Stimulated activated effector memory CD8-positive, alpha-beta T cell treated with anti-CD3 and anti-CD28 coated beads, Interleukin-12 subunit alpha, Interleukin-12 subunit beta, amount 100 ng/mL, for 72 hours (primary cell): ENCODE measurements around the gene NEUROG2.
"Not testable (repeated sequence)": the region's sequence is repeated elsewhere in the genome, so short reads cannot be mapped to it uniquely, and the experiment has no call there.

Experiments used
- ATAC-seq: fragments of 150-1000 bp; cut with Tn5 transposase; 2 replicates; pipeline ENCODE4 v1.10.0; 2021
- DNase-seq, 2 donors: peaks; one replicate each; pipeline ENCODE4 v3.0.0; 2021 to 2022; ENCODE audit warnings: low spot score in 2 of 2
- H3K27ac Mint-ChIP-seq: one replicate; pipeline ENCODE4 v1.8.0; 2022; ENCODE audit warnings: mild to moderate bottlenecking, mixed read lengths
- H3K36me3 Mint-ChIP-seq: one replicate; pipeline ENCODE4 v1.8.0; 2022; ENCODE audit warnings: mild to moderate bottlenecking, mixed read lengths
- H3K4me1 Mint-ChIP-seq: one replicate; pipeline ENCODE4 v1.8.0; 2022; ENCODE audit warnings: mixed read lengths
- H3K4me3 Mint-ChIP-seq: one replicate; pipeline ENCODE4 v1.8.0; 2022; ENCODE audit warnings: mild to moderate bottlenecking, mixed read lengths
- H3K9me3 Mint-ChIP-seq: one replicate; pipeline ENCODE4 v1.8.0; 2022; ENCODE audit warnings: mixed read lengths

Gene NEUROG2

DNA sequence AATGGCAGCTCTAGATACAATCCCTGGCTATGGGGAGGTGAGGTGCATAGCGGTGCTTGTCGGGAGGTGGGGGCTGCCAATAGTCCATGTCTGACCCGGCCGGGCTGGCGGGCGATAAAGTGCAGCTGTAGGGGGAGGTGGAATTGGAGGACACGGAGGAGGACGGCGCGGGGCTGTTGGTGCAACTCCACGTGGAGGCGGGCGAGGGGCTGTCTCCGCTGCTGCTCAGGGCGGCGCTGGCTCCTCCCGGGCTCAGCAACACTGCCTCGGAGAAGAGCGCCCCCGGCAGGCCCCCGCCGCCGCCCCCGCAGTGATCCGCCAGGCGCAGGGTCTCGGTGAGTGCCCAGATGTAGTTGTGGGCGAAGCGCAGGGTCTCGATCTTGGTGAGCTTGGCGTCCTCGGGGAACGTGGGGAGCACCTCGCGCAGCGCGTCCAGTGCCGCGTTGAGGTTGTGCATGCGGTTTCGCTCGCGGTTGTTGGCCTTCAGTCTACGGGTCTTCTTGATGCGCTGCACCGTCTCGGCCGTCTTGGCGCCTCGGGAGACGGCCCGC is 1.3 kb downstream of the NEUROG2 start:
- Mint-ChIP-seq H3K9me3 (no peaks in the 10 kb centered on the region), H3K27ac (no peak overlapping the region), H3K36me3 (no peaks in the 10 kb centered on the region), H3K4me3 (peak overlapping the region; percentile 91), H3K4me1 (peaks cover 51% of the 10 kb centered on the region)
- peak; percentile 6 for ATAC-seq
- peak in 1 of 2 donors; percentile 54 for DNase-seq

DNA sequence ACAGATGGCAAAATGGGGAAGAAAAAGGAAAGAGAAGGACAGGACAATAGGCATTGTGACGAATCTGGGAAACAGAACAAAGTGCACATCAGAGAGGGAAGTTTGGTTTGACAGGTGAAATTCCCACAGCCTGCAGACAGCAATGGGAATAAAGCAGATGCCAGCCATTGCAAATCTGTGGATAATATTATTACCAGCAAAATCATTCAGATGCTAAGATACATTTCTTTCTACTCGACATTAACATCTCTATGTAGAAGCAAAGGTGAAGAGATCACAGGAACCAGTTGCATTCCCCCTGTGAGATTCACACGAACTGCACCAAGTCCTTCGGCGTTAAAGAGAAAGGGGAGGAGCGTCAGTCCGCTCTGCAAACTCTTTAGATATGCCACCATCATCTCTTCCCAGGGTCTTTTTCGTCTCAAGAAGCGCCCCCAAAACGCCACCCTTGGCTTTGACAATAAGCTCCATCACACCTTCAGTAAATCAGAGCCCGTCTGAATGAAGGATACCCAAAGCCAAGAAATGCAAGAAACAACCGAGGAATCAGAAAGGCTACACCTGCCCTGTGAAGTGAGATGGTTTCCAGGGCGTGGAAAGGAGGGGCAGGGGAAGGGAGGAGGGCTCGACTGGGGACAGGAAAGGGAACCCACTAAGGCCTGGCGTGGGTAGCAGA is 1.9 kb downstream of the NEUROG2 start:
- peaks cover 58% of the 10 kb centered on the region for H3K4me1 Mint-ChIP-seq
- H3K4me3 Mint-ChIP-seq = peak overlapping the region; percentile 91
- DNase-seq (no peak), ATAC-seq (no peak)
- no peak overlapping the region for H3K27ac Mint-ChIP-seq
- H3K36me3 Mint-ChIP-seq = no peaks in the 10 kb centered on the region
- no peaks in the 10 kb centered on the region for H3K9me3 Mint-ChIP-seq

DNA sequence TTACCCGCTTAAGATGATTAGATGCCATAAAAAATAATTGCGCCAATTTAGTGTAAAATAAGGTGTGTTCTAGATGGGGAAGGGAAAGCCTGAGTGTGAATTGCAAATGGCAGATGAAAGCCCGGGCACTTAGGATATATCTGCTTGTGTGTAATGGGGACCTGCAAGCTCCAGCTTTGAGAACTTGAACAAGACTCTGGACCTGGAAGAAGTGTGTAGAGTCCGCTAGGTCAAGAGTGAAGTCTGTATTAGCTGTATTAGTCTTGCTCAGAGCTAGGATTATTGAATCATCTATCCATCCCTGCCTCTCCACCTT is 4.2 kb downstream of the NEUROG2 start:
- ATAC-seq = no peak
- Mint-ChIP-seq H3K9me3 (no peaks in the 10 kb centered on the region), H3K27ac (no peak overlapping the region), H3K4me1 (peaks cover 49% of the 10 kb centered on the region), H3K36me3 (no peaks in the 10 kb centered on the region), H3K4me3 (no peak overlapping the region)
- DNase-seq = no peak

DNA sequence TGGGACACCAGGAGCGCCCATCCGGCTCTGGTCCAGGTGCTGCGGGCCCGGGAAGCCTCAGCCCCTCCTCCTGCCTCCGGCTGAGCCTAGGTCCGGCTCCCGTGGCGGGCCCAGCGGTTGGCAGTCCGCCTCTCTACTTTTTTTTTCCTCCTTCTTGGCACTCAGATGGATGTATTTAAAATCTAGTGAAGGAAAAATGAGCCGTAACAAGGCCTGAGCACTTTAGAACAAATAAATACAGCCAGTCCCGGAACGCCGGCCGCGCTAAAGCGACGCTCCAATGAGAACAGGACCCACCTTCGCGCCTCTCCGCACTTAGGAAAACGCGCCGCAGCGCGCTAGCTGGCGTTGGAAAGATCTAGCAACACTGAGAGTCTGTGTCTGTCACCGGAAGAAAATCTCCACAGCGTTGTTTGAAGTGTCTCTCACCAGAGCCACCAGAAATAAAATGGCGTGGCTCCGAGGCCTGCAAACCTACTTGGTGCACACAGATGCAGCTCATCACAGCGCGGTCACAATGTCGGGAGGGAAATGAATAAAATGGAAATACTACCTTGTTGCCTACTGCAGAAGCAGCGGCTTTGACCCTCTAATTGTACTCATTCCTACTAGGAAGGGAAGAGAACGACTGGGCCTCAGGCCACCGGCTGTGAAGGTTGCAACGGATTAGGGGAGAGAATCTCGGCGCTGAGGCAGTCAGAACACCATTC is 4.7 kb downstream of the NEUROG2 start:
- ATAC-seq (no peak), DNase-seq (no peak)
- Mint-ChIP-seq H3K9me3 (no peaks in the 10 kb centered on the region), H3K36me3 (no peaks in the 10 kb centered on the region), H3K27ac (no peak overlapping the region), H3K4me3 (peak overlapping the region; percentile 18), H3K4me1 (peaks cover 44% of the 10 kb centered on the region)

DNA sequence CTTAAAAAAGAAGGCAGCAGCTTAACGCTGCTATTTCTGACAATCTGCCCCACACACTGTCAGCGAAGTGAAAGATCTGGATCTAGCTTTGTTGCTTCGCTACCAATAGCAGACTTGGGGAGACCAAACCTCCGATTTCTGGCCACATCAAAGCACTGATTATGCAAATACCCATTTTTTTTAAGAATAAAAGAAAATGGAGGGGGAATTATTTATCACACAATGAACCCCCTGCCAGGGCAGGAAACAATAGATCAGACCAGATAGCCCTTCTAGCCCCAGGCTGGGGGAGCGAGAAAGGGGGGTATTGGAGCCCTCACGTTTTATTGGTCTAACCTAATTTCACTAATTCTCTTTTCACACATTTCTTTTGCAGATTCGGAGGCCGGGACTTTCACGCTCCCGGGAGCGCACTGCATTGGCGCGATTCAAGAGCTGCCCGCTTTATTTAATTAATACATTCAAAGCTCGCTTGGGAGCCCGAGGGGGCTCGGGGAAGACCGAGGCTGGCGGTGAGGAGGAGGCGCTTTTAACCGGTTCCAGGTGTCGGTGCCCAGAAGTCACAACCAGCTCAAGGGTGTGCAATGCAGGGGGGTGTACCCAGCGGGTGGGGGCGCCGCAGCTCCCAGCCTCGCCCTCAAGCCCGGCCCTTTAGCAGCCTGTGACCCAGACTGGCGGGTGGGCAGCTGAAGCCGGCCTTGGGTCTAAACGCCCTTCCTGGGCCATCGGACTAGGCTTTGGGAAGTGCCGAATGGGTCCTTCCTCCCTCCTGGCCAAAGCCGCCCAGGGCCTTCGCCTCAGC is 5.5 kb downstream of the NEUROG2 start:
- no peaks in the 10 kb centered on the region for H3K36me3 Mint-ChIP-seq
- H3K27ac Mint-ChIP-seq = no peak overlapping the region
- H3K4me1 Mint-ChIP-seq = peaks cover 39% of the 10 kb centered on the region
- peak overlapping the region; percentile 43 for H3K4me3 Mint-ChIP-seq
- DNase-seq (no peak), ATAC-seq (no peak)
- no peaks in the 10 kb centered on the region for H3K9me3 Mint-ChIP-seq

DNA sequence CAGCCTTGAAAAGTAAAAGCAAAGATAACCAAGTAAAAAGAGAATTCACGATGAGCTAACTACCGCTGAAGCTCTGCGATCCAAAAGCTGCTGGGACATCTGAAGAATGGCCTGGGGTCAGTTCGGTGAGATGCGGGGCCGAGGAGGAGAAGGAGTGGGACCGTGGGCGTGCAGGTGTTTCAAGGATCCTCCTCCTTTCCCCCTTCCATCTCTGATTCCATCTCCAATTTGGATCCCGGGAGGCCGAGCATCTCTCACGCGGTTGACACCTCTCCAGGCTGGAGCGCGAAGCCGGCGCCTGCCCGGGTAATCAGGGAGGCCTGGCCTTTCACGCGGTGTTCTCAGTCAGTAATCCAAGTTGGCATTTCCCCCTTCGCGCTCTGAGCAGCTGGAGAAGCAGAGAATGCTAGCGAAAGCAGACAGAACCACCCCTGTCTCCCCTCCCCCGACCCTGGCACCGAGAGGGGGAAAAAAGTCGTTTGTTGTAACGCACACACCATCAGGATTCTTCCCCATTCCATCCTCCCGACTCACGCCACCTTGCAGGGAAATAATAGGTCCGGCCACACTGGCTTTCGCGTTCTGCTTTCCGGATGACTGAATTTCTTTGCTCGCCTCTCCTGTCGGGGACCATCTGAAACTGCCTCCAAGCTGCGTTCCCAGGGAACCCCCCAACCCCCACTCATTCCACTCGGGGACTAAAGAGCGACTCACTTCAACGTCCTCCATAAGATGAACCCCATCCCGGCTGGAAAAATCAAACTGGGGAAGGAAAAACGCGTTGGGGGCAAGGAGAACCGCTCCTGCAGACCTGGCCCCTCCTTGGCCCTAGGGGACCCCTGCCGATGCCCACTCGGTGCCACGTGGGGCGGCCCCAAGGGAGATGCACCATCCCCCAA is 6.5 kb downstream of the NEUROG2 start:
- ATAC-seq = no peak
- peak overlapping the region; percentile 43 for H3K4me3 Mint-ChIP-seq
- no peaks in the 10 kb centered on the region for H3K9me3 Mint-ChIP-seq
- H3K27ac Mint-ChIP-seq = no peak overlapping the region
- H3K36me3 Mint-ChIP-seq = no peaks in the 10 kb centered on the region
- no peak for DNase-seq
- H3K4me1 Mint-ChIP-seq = peaks cover 29% of the 10 kb centered on the region

DNA sequence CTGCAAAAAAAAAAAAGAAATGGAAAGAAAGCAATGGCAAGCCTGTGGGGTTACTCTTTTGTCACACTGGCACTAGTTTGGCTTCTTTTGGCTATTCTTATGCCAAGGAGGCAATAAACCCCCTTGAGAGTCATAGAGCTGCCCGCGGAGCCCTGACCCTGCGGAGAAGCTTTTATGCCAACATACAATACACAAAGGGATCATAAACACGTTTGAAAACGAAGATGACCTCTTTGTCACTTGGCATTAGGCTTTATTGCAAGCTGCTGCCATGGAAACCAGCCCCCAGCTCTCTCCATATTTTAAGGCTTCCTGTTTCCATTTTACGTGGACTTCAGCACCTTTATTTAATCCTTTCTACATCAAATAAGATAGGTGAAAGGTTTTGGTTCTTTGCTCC is 7.6 kb downstream of the NEUROG2 start:
- H3K4me3 Mint-ChIP-seq = no peak overlapping the region
- DNase-seq (no peak), ATAC-seq (no peak)
- no peak overlapping the region for H3K27ac Mint-ChIP-seq
- peaks cover 22% of the 10 kb centered on the region for H3K4me1 Mint-ChIP-seq
- no peaks in the 10 kb centered on the region for H3K36me3 Mint-ChIP-seq
- no peaks in the 10 kb centered on the region for H3K9me3 Mint-ChIP-seq

DNA sequence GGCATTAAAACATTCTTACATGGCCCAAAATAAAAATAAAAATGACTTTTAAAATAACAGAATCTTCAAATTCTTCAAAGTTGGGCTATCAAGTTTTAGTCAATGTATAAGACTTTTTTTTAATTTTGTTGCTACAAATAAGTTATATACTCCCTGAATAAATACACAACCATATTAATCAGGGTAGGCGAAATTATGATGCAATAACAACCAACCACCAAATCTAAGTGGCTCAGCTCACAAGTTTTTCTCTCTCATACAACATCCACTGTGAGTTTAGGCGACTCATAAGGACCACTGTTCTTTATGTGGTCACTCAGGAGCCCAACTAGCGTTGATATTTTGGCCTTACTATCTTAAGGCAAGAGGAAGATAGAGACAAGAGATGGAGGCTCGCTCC is 11.2 kb downstream of the NEUROG2 start:
- H3K9me3 Mint-ChIP-seq = no peaks in the 10 kb centered on the region
- no peak overlapping the region for H3K27ac Mint-ChIP-seq
- H3K4me1 Mint-ChIP-seq = peaks cover 15% of the 10 kb centered on the region
- DNase-seq = no peak
- ATAC-seq = no peak
- H3K36me3 Mint-ChIP-seq = no peaks in the 10 kb centered on the region
- no peak overlapping the region for H3K4me3 Mint-ChIP-seq

DNA sequence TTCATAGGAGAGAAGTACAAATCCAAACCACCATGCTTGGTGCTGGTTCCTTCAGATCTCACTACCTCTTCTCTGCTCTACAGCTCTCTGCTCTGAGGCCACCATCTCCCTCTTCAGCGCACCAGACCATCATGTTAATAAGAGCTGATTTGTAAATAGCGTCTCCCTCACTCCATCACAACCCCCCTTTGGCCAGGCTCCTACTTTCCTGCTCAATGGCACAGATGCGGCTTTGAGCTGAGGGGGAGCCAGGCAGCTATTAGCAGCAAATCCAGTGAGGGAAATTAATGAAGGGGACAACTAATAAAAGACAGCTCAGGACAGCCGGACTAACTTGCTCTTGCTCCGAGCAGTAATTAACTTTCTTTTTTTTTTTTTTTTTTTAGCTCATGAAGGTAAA is 13.1 kb downstream of the NEUROG2 start:
- Mint-ChIP-seq H3K4me1 (no peaks in the 10 kb centered on the region), H3K4me3 (no peak overlapping the region), H3K27ac (no peak overlapping the region), H3K36me3 (no peaks in the 10 kb centered on the region), H3K9me3 (no peaks in the 10 kb centered on the region)
- ATAC-seq (no peak), DNase-seq (no peak)

DNA sequence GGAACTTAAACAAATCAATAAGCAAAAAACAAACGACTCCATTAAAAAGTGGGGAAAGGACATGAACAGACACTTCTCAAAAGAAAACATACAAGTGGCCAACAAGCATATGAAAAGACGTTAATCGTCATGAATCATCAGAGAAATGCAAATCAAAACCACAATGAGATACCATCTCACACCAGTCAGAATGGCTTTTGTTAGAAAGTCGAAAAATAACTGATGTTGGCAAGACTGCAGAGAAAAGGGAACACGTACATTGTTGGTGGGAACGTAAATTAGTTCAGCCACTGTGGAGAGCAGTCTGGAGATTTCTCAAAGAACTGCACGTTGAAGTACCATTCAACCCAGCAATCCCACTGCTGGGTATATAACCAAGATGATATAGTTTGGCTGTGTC is 23.7 kb downstream of the NEUROG2 start:
- ATAC-seq (no peak), DNase-seq (no peak)
- Mint-ChIP-seq H3K27ac (no peak overlapping the region), H3K9me3 (peaks cover 9% of the 10 kb centered on the region), H3K36me3 (no peaks in the 10 kb centered on the region), H3K4me1 (no peaks in the 10 kb centered on the region), H3K4me3 (no peak overlapping the region)

DNA sequence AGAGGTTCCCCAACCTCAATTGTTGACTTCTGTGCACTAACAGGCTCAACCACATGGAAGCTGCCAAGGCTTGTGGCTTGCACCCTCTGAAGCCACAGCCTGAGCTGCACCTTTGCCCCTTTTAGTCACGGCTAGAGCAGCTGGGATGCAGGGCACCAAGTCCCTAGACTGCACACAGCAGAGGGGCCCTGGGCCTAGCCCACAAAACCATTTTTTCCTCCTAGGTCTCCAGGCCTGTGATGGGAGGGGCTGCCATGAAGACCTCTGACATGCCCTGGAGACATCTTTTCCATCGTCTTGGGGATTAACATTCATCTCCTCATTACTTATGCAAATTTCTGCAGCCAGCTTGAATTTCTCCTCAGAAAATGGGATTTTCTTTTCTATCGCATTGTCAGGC is 25.2 kb downstream of the NEUROG2 start:
- H3K27ac Mint-ChIP-seq, H3K4me1 Mint-ChIP-seq, H3K36me3 Mint-ChIP-seq, DNase-seq, ATAC-seq, H3K9me3 Mint-ChIP-seq, H3K4me3 Mint-ChIP-seq: not testable (repeated sequence)

DNA sequence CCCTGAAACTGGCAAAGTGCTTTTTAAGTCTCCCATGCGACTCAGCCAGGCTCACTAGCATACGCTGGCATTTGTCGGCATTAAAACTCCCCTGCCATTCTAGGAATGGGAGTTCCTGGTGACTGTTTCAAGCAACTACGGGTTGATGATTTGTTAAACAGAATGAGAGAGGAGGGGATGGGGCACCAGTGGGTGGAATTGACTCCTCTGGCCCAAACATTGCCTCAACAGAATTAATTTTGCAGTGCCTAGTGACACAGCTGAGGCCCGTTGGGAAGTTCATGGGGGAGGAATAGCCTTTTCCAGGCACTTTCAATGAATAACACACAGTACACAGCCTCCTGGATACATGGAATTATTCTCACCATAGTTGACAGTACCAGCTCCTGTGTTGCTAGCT is 30.1 kb downstream of the NEUROG2 start:
- Mint-ChIP-seq H3K36me3 (no peaks in the 10 kb centered on the region), H3K4me1 (no peaks in the 10 kb centered on the region), H3K4me3 (no peak overlapping the region), H3K27ac (no peak overlapping the region), H3K9me3 (peaks cover 12% of the 10 kb centered on the region)
- DNase-seq (no peak), ATAC-seq (no peak)

DNA sequence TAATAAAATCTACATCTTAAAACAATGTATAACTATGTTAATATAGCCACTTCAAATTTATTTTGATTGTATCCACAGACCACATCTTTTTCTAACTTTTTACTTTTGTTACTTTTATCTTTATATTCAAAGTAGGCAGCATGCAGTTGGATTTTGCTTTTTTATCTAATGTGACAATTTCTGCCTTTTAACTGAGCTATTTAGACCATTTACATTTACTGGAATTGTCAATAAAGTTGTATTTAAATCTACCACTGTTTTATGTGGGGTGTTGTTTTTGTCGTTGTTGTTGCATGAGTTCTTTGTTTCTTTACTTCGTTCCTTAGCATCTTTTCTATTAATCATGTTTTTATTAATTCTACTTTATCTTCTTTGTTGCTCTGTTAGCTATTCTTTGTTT is 42.0 kb downstream of the NEUROG2 start:
- no peak overlapping the region for H3K27ac Mint-ChIP-seq
- ATAC-seq = no peak
- H3K4me1 Mint-ChIP-seq = no peaks in the 10 kb centered on the region
- H3K9me3 Mint-ChIP-seq = peaks cover 4% of the 10 kb centered on the region
- H3K4me3 Mint-ChIP-seq = no peak overlapping the region
- no peaks in the 10 kb centered on the region for H3K36me3 Mint-ChIP-seq
- no peak for DNase-seq

DNA sequence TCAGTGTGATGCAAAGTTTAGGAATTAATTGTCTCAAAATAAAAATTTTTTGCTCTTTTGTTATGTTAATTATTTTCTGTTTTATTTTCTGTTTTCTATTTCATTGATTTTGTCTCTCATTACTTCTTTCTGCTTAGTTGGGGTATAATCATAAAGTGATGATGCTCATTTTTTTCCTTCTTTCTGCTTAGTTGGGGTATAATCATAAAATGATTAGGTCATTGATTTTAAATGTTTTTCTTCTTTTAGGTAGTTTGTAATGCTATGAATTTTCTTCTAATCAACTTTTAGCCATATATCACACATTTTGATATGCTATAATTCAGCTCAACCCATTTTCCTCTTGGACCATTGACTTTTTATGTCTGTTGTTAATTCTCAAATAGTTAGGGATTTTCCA is 43.7 kb downstream of the NEUROG2 start:
- Mint-ChIP-seq H3K36me3 (no peaks in the 10 kb centered on the region), H3K4me1 (no peaks in the 10 kb centered on the region), H3K27ac (no peak overlapping the region), H3K9me3 (peaks cover 4% of the 10 kb centered on the region), H3K4me3 (no peak overlapping the region)
- ATAC-seq (no peak), DNase-seq (no peak)
